ENCODE results near the gene PPP2R3C. TPM values are rescaled to one million over a fixed set of nuclear protein-coding genes. Genes with fewer than 3 reads are reported as not detected.

Gene PPP2R3C
- total and polyA plus RNA-seq, 8 donors = 26.2 to 57.1 (median 48.0) TPM

GRCh38 chr14:35047976-35048513, 73.7 kb downstream of the PPP2R3C start:
- Histone ChIP-seq H3K4me3 (peak overlapping the region; percentile 72 to 77), H3K27me3 (no peaks in the 10 kb centered on the region), H3K36me3 (peaks cover 0 to 27% of the 10 kb centered on the region in 2 donors), H3K4me1 (peaks cover 22 to 52% of the 10 kb centered on the region in 2 donors), H3K9me3 (no peaks in the 10 kb centered on the region), H3K27ac (peak overlapping the region; percentile 97 to 98)
- peak in 1 of 4 donors; percentile 7 for DNase-seq
- no peak for TF ChIP-seq CTCF (IDR thresholded peaks at IDR 0.05)
- intact Hi-C loops (cut with DNase I) = no loop called here
- no peak for ATAC-seq

- peak; percentile 58 for ATAC-seq
- intact Hi-C loops (cut with DNase I) = no loop called here
- TF ChIP-seq CTCF (IDR thresholded peaks at IDR 0.05) = no peak
- peak in 2 of 4 donors; percentile 39 to 63 for DNase-seq
- peaks cover 22 to 52% of the 10 kb centered on the region in 2 donors for H3K4me1 ChIP-seq
- H3K27me3 ChIP-seq = no peaks in the 10 kb centered on the region
- H3K9me3 ChIP-seq = no peaks in the 10 kb centered on the region
- H3K4me3 ChIP-seq = peak overlapping the region; percentile 72 to 77
- peaks cover 0 to 18% of the 10 kb centered on the region in 2 donors for H3K36me3 ChIP-seq
- H3K27ac ChIP-seq = peak overlapping the region; percentile 97 to 98
These were observed 74.8 kb downstream of the PPP2R3C start for GRCh38 chr14:35046751-35047536.

- intact Hi-C loops (cut with DNase I) = no loop called here
- no peaks in the 10 kb centered on the region for H3K27me3 ChIP-seq
- peak; percentile 98 for ATAC-seq
- no peaks in the 10 kb centered on the region for H3K9me3 ChIP-seq
- DNase-seq = peak; percentile 90 to 100 (median 98)
- H3K36me3 ChIP-seq = peaks cover 0 to 17% of the 10 kb centered on the region in 2 donors
- peak within 1 kb of the TSS; percentile 97 to 98 for H3K27ac ChIP-seq
- peak in 1 of 2 donors; percentile 57 for TF ChIP-seq CTCF (IDR thresholded peaks at IDR 0.05)
- peak within 1 kb of the TSS; percentile 72 to 77 for H3K4me3 ChIP-seq
- peaks cover 18 to 48% of the 10 kb centered on the region in 2 donors for H3K4me1 ChIP-seq
These were observed 75.6 kb downstream of the PPP2R3C start, which contains the start of gene FAM177A1 for GRCh38 chr14:35046048-35046750. FAM177A1 (plus strand) TSS chr14:35046272; CDS start chr14:35046464, 192 bp downstream.

- Histone ChIP-seq H3K4me1 (peaks cover 17 to 45% of the 10 kb centered on the region in 2 donors), H3K9me3 (no peaks in the 10 kb centered on the region), H3K36me3 (peaks cover 0 to 17% of the 10 kb centered on the region in 2 donors), H3K27me3 (no peaks in the 10 kb centered on the region), H3K4me3 (peak overlapping the region; percentile 72 to 77), H3K27ac (peak overlapping the region; percentile 97 to 98)
- TF ChIP-seq CTCF (IDR thresholded peaks at IDR 0.05) = no peak
- intact Hi-C loops (cut with DNase I) = no loop called here
- ATAC-seq (no peak), DNase-seq (no peak)
These were observed 76.1 kb downstream of the PPP2R3C start for GRCh38 chr14:35045798-35046047.

All from left lung (tissue), 10 donors.